Measurements from ENCODE around the gene PLSCR1. TPM values are rescaled to one million over a fixed set of nuclear protein-coding genes. Genes with fewer than 3 reads are reported as not detected.

The PLSCR1 gene
- total RNA-seq, 1 experiment from 2014 or later = 48.9 TPM

DNA sequence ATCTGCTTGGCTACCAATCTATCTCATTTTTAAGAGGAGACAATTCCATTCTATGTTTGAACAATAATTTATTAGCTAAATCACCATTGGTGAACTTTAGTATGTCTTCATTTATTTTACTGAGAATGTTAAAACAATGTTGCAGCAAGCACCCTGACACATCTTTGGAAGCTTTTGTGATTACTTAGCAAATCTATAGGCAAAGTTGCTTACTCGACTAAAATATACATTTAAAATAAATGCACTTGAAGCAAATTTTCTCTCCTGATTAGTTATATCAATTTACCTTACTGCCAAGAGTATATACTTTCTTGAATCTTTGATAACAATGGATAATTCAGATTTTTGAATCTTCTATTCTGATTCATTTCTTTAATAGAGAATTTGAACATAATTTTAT, 29.8 kb upstream of the PLSCR1 start:
- H4K8ac ChIP-seq (replicated peaks; ENCODE audit: insufficient read length, low read depth, low read length) = no peak overlapping the region
- no peak overlapping the region for H3K4ac ChIP-seq (ENCODE audit: low read depth, low read length)
- no peaks in the 10 kb centered on the region for H3K27me3 Mint-ChIP-seq (ENCODE audit: low read depth)
- H2AK5ac ChIP-seq (ENCODE audit: insufficient read length, low read length) = no peak overlapping the region
- H4K5ac ChIP-seq (ENCODE audit: insufficient read length, low read depth, low read length) = no peak overlapping the region
- no peaks in the 10 kb centered on the region for H3K9me3 ChIP-seq (ENCODE audit: control insufficient read depth, low read depth, low read length)
- no peak overlapping the region for H3K18ac ChIP-seq (ENCODE audit: insufficient read length, low read depth, low read length)
- no peak overlapping the region for H2BK120ac ChIP-seq (ENCODE audit: low read depth, low read length, poor library complexity, severe bottlenecking)
- no peak overlapping the region for H3T11ph ChIP-seq (ENCODE audit: low read length)
- no peaks in the 10 kb centered on the region for H3K36me3 Mint-ChIP-seq (ENCODE audit: insufficient read depth in 1 of 3, low read depth in 3 of 3)
- no peak overlapping the region for H2BK20ac ChIP-seq (ENCODE audit: low read depth, low read length, poor library complexity, severe bottlenecking)
- H3K27ac Mint-ChIP-seq = no peak overlapping the region
- no peak overlapping the region for H2BK15ac ChIP-seq (ENCODE audit: low read depth, low read length)
- no peak overlapping the region for H3K9ac ChIP-seq (ENCODE audit: extremely low read depth, insufficient read length, low read length)
- no peak overlapping the region for H3K4me2 ChIP-seq (ENCODE audit: insufficient read depth, insufficient read length, low read length)
- no peaks in the 10 kb centered on the region for H3K79me1 ChIP-seq (ENCODE audit: insufficient read depth, low read depth, low read length, poor library complexity, severe bottlenecking)
- no peak overlapping the region for H3K4me3 Mint-ChIP-seq
- no peaks in the 10 kb centered on the region for H3K23me2 ChIP-seq (ENCODE audit: insufficient read length, low read depth, low read length, poor library complexity, severe bottlenecking)
- H3K9me3 Mint-ChIP-seq = no peaks in the 10 kb centered on the region; a peak in 1 of 5 replicates
- no peaks in the 10 kb centered on the region for H3K4me1 ChIP-seq (ENCODE audit: insufficient read depth, low read length)
- no peak overlapping the region for H3K56ac ChIP-seq (ENCODE audit: insufficient read length, low read depth, low read length)
- no peak overlapping the region for H2AFZ ChIP-seq (ENCODE audit: low read length)
- peaks cover 3 to 10% of the 10 kb centered on the region in 2 experiments; a peak in 3 of 4 replicates for H3K4me1 Mint-ChIP-seq
- no peak overlapping the region for H3K23ac ChIP-seq (ENCODE audit: insufficient read length, low read depth, low read length)
- TF ChIP-seq, protein P1, sequence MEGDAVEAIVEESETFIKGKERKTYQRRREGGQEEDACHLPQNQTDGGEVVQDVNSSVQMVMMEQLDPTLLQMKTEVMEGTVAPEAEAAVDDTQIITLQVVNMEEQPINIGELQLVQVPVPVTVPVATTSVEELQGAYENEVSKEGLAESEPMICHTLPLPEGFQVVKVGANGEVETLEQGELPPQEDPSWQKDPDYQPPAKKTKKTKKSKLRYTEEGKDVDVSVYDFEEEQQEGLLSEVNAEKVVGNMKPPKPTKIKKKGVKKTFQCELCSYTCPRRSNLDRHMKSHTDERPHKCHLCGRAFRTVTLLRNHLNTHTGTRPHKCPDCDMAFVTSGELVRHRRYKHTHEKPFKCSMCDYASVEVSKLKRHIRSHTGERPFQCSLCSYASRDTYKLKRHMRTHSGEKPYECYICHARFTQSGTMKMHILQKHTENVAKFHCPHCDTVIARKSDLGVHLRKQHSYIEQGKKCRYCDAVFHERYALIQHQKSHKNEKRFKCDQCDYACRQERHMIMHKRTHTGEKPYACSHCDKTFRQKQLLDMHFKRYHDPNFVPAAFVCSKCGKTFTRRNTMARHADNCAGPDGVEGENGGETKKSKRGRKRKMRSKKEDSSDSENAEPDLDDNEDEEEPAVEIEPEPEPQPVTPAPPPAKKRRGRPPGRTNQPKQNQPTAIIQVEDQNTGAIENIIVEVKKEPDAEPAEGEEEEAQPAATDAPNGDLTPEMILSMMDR (conservative IDR thresholded peaks at IDR 0.05) = no peak
- H2BK5ac ChIP-seq (ENCODE audit: insufficient read length, low read length) = no peak overlapping the region
- H4K91ac ChIP-seq (ENCODE audit: insufficient read length, low read depth, low read length) = no peak overlapping the region
- no peak overlapping the region for H3K14ac ChIP-seq (ENCODE audit: insufficient read depth, low read length)
- H4K20me1 ChIP-seq (ENCODE audit: control insufficient read depth, insufficient read depth, insufficient read length) = no peaks in the 10 kb centered on the region
- no peaks in the 10 kb centered on the region for H3K27me3 ChIP-seq (ENCODE audit: insufficient read depth, low read length)
- DNase-seq = no peak
- no peak overlapping the region for H2BK12ac ChIP-seq (ENCODE audit: insufficient read length, low read depth, low read length)
- H3K79me2 ChIP-seq (ENCODE audit: insufficient read depth, low read length) = no peaks in the 10 kb centered on the region
- WGBS (ENCODE audit: extremely low coverage, insufficient read length, low lambda C conversion rate) = no CpG with 5 or more reads among the region's 1 CpG
- H3K27ac ChIP-seq (ENCODE audit: insufficient read length, low read depth, low read length) = no peak overlapping the region

Data from H9 (cell line).